Measurements from ENCODE around the gene CHMP2A. TPM values are rescaled to one million over a fixed set of nuclear protein-coding genes. Genes with fewer than 3 reads are reported as not detected.

CHMP2A gene
- total and polyA plus RNA-seq, 10 of the 15 experiments (the other 5 are each of a cell fraction or from before 2014, with no cell fraction given) = 69.5 to 172 (median 109) TPM

DNA sequence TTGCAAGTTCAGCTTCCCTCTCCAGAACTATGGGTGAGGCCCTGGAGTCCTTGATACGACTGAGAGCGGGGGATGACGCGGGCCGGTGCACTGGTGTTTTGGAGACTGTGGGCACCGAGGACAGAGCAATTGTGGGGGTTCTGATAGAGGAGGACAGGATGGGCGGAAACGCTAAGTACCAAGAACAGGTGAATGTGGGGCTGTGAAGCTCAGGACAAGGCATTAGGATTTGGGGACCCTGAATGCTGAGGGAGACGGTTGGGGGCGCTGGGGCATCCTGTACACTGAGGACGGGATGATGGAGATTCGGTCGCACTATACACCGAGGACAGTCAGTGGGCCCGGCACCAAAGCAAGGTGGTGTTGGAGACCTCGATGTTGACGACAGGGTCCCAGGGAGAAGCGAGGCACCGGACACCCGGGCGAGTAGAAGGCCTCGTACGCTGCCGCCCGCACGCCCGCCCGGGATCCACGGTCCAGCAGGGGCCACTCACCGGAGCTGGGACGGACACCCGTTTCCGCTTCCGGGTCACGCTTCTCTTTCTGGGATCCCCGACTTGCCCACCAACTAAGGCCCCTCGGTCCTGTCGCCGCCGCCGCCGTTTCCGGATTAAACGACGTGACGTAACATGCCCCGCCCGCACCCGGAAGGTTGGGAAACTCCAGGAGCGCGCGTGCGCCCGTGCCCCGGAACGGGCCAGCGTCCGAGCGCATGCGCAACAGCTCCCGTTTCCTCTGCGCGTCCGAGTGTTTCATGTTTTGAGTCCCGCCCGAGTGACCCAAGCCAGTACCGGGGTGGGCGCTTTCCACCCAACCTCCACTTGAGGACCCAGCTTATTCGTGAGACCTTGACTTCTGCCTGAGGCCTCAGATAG, at the start of gene CHMP2A (continued):
- TF ChIP-seq RAD21 (IDR thresholded peaks at IDR 0.05; ENCODE audit: insufficient read depth, low read depth, low read length) (no peak), BMI1 (IDR thresholded peaks at IDR 0.05; ENCODE audit: borderline replicate concordance) (no peak), CEBPB (IDR thresholded peaks at IDR 0.05; ENCODE audit: borderline replicate concordance in 1 of 2, low read depth in 2 of 2, low read length in 2 of 2) (peak in 1 of 2 experiments; percentile 33; a peak in 1 of 4 replicates), CHD2 (IDR thresholded peaks at IDR 0.05; ENCODE audit: borderline replicate concordance, low read depth, low read length) (peak; percentile 75), NFIC (IDR thresholded peaks at IDR 0.05; ENCODE audit: low read depth, low read length) (no peak), BRCA1 (IDR thresholded peaks at IDR 0.05; ENCODE audit: low read depth, low read length) (no peak), CREM (IDR thresholded peaks at IDR 0.05; ENCODE audit: low read depth) (peak; percentile 93), SP1 (IDR thresholded peaks at IDR 0.05; ENCODE audit: low read depth, low read length) (no peak), RBBP5 (conservative IDR thresholded peaks at IDR 0.05) (no peak), IKZF2 (IDR thresholded peaks at IDR 0.05) (no peak), CBX3 (IDR thresholded peaks at IDR 0.05; ENCODE audit: borderline replicate concordance, low read depth) (no peak), TCF7 (IDR thresholded peaks at IDR 0.05; ENCODE audit: borderline replicate concordance) (no peak)
- TF ChIP-seq, protein P1, sequence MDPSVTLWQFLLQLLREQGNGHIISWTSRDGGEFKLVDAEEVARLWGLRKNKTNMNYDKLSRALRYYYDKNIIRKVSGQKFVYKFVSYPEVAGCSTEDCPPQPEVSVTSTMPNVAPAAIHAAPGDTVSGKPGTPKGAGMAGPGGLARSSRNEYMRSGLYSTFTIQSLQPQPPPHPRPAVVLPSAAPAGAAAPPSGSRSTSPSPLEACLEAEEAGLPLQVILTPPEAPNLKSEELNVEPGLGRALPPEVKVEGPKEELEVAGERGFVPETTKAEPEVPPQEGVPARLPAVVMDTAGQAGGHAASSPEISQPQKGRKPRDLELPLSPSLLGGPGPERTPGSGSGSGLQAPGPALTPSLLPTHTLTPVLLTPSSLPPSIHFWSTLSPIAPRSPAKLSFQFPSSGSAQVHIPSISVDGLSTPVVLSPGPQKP (IDR thresholded peaks at IDR 0.05; ENCODE audit: low read depth, low read length) = peak; percentile 78; the same call in 1 of the 2 replicates
- TF ChIP-seq, protein P2, sequence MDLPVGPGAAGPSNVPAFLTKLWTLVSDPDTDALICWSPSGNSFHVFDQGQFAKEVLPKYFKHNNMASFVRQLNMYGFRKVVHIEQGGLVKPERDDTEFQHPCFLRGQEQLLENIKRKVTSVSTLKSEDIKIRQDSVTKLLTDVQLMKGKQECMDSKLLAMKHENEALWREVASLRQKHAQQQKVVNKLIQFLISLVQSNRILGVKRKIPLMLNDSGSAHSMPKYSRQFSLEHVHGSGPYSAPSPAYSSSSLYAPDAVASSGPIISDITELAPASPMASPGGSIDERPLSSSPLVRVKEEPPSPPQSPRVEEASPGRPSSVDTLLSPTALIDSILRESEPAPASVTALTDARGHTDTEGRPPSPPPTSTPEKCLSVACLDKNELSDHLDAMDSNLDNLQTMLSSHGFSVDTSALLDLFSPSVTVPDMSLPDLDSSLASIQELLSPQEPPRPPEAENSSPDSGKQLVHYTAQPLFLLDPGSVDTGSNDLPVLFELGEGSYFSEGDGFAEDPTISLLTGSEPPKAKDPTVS (IDR thresholded peaks at IDR 0.05; ENCODE audit: low read depth, low read length) = no peak
- TF ChIP-seq, protein P3, sequence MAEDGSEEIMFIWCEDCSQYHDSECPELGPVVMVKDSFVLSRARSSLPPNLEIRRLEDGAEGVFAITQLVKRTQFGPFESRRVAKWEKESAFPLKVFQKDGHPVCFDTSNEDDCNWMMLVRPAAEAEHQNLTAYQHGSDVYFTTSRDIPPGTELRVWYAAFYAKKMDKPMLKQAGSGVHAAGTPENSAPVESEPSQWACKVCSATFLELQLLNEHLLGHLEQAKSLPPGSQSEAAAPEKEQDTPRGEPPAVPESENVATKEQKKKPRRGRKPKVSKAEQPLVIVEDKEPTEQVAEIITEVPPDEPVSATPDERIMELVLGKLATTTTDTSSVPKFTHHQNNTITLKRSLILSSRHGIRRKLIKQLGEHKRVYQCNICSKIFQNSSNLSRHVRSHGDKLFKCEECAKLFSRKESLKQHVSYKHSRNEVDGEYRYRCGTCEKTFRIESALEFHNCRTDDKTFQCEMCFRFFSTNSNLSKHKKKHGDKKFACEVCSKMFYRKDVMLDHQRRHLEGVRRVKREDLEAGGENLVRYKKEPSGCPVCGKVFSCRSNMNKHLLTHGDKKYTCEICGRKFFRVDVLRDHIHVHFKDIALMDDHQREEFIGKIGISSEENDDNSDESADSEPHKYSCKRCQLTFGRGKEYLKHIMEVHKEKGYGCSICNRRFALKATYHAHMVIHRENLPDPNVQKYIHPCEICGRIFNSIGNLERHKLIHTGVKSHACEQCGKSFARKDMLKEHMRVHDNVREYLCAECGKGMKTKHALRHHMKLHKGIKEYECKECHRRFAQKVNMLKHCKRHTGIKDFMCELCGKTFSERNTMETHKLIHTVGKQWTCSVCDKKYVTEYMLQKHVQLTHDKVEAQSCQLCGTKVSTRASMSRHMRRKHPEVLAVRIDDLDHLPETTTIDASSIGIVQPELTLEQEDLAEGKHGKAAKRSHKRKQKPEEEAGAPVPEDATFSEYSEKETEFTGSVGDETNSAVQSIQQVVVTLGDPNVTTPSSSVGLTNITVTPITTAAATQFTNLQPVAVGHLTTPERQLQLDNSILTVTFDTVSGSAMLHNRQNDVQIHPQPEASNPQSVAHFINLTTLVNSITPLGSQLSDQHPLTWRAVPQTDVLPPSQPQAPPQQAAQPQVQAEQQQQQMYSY (CRISPR knock-in tag; IDR thresholded peaks at IDR 0.05) = no peak

All from GM12878 (cell line).